Left cardiac atrium (tissue), 4 donors: ENCODE data around the gene ANTKMT. TPM values are rescaled to one million over a fixed set of nuclear protein-coding genes. Genes with fewer than 3 reads are reported as not detected.
"Not testable (repeated sequence)": the region's sequence is repeated elsewhere in the genome, so short reads cannot be mapped to it uniquely, and the experiment has no call there.

Experiments used
- ATAC-seq, 2 donors: fragments of 200-7000 bp; cut with Tn5 transposase; one replicate each; pipeline ENCODE4 v1.9.1; 2020; ENCODE audit warnings: mild to moderate bottlenecking in 2 of 2, moderate library complexity in 2 of 2
- DNase-seq: peaks from one replicate; pipeline ENCODE4 v3.0.0-alpha.2; 2020
- intact Hi-C, 2 donors: fragments of 100-400 bp; cut with DNase I; formaldehyde crosslinking; loops; one replicate each; pipeline versions ENCODE4 v1.14.1 to v1.15.1; 2022 to 2023
- total RNA-seq, 2 donors: library from RNA; stranded (reverse); fragmentation: NEBNext Ultra II Directional; extraction: Animal tissue kit (Norgen Biotek cat#: 25700); gene quantifications; one replicate each; pipeline ENCODE4 v1.2.1, GENCODE V29; 2021
- donor health status: DM: no; HTN: yes; CAD: no.
- donor health status: DM: no; HTN: yes; CAD: no; lungs with severe emphysema.
- donor health status: DM: yes; HTN: yes; CAD: no.
- donor health status: Dilated cardiomyopathy.

The ANTKMT gene
- total RNA-seq, 2 donors from 2014 or later: 32.5 to 36.8 TPM

- ATAC-seq: no peak
- intact Hi-C loops: loop anchor here (1.0 to 10.0 kb wide), 3 partner anchors 74 to 344 kb away; partner anchors contain the start of genes CHTF18 (in 1 of the 2) and RPUSD1 (in 1 of the 2)
- DNase-seq: no peak
Observed at GRCh38 chr16:711084-711483, 9.9 kb upstream of the ANTKMT start.

DNA sequence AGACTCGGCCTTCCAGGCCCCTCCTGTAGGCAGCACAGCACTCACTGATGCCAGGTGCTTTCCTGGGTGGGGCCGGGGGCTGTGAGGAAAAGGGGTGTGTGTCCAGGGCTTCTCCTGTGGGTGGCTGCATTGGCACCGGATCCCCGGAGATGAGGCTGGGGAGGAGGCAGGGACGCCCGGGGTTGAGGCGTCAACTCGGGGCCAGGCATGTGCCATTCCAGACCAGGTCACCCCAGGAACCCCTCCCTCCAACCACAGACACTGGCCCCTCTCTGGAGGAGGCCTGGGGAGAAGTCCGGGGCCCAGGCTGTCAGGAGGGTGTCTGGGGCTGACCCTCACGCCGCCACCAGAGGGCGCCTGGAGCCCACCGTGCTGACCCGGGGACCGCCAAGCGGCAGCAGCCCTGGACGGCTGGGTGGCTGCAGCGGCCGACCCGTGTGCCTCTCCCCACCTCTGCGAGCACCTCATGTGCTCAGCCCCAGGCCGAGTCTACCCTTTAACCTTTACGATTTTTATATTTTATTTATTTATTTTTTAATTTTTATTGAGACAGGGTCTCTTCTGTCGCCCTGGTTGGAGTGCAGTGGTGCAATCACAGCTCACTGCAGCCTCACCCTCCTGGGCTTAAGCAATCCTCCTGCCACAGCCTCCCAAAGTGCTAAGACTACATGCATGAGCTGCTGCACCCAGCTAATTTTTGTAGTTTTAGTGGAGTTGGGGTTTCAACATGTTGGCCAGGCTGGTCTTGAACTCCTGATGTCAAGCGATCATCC is 9.2 kb upstream of the ANTKMT start:
- ATAC-seq (peak; percentile 53 to 64), DNase-seq (peak; percentile 82)
- intact Hi-C loops: loop anchor here (1.0 to 10.0 kb wide), 3 partner anchors 74 to 343 kb away; partner anchors contain the start of genes CHTF18 (in 1 of the 2) and RPUSD1 (in 1 of the 2)

DNA sequence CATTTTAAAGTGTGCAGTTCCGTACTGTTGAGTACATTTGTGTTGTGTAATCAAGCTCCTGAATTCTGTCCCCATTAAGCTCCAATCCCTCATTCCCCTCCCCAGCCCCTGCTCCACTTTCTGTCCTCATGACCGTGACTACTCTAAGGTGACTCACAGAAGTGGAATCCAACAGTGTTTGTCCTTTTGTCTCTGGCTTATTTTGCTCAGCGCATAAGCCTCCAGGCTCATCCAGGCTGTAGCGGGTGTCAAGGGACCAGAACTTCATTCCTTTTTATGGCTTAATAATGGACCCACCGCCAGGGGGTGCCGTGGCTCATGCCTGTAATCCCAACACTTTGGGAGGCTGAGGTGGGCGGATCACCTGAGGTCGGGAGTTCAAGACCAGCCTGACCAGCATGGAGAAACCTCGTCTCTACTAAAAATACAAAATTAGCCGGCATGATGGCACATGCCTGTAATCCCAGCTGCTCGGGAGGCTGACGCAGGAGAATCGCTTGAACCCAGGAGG is 8.2 kb upstream of the ANTKMT start:
- DNase-seq, ATAC-seq: not testable (repeated sequence)
- intact Hi-C loops: loop anchor here in 1 of 2 donors (5.0 to 10.0 kb wide), 2 partner anchors 75 to 342 kb away; partner anchors contain the start of genes CHTF18 and RPUSD1

GRCh38 chr16:714079-714478 is 6.9 kb upstream of the ANTKMT start:
- intact Hi-C loops: loop anchor here in 1 of 2 donors (5.0 to 10.0 kb wide), 2 partner anchors 73 to 341 kb away; partner anchors contain the start of genes CHTF18 and RPUSD1
- DNase-seq (no peak), ATAC-seq (no peak)

DNA sequence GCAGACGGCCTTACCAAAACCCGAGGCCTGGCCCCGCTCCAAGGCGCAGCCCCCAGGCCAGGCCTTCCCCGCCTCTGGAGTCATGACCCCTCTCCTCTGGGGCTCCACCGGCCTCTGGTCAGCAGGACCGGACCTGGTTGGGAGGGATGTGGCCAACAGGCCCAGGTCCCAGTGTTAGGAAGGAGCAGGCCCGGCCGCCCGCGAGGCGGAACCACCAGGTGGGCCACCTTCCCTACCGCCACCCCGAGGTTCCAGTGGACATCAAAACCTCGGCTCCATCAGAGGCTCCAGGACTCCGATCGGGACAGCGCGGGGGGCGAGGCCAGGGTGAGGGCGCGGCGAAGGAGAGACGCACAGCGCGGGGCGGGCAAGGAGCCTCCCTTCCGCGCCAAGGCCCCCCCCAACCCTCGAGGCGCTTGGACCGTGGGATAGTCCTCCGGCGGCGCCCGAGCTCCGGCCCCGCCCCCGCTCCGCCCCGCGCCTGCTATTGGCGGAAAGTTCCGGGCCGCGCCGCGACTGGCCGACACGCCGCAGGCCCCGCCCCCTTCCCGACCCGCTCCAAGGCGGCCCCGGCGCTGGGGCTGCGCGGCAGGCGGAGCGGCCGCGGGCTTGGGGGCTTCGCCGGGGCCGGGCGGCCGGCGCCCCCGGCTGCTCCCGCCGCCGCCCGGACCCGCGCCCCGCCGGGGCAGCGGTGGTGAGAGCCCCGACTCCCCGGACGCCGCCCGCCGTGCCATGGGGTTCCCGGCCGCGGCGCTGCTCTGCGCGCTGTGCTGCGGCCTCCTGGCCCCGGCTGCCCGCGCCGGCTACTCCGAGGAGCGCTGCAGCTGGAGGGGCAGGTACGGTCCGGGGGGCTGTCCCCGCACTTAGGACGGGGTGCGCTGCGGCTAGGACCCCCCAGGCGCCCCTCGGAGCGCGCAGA is 6.1 kb upstream of the ANTKMT start, which contains the start of gene METRN:
Gene METRN, plus strand, starts transcription at position 561 of the 919 bp plus-strand sequence. Its CDS starts 172 bp downstream, at position 733.
- ATAC-seq (peak; percentile 85 to 95), DNase-seq (peak; percentile 95)
- intact Hi-C loops: loop anchor here in 1 of 2 donors (5.0 to 10.0 kb wide), 2 partner anchors 72 to 340 kb away; partner anchors contain the start of genes CHTF18 and RPUSD1

- intact Hi-C loops: loop anchor here in 1 of 2 donors (10.0 kb wide), 1 partner anchor 339 kb away; no protein-coding TSS in a partner anchor
- DNase-seq (no peak), ATAC-seq (peak; percentile 1 to 7)
Observed at GRCh38 chr16:715477-716199, 5.3 kb upstream of the ANTKMT start.

- no peak for ATAC-seq
- intact Hi-C loops: loop anchor here in 1 of 2 donors (10.0 kb wide), 1 partner anchor 339 kb away; no protein-coding TSS in a partner anchor
- no peak for DNase-seq
Observed at GRCh38 chr16:716200-716568, 4.8 kb upstream of the ANTKMT start.

GRCh38 chr16:716768-717325 is 4.1 kb upstream of the ANTKMT start:
- ATAC-seq (no peak), DNase-seq (no peak)
- intact Hi-C loops: loop anchor here in 1 of 2 donors (10.0 kb wide), 1 partner anchor 338 kb away; no protein-coding TSS in a partner anchor

DNA sequence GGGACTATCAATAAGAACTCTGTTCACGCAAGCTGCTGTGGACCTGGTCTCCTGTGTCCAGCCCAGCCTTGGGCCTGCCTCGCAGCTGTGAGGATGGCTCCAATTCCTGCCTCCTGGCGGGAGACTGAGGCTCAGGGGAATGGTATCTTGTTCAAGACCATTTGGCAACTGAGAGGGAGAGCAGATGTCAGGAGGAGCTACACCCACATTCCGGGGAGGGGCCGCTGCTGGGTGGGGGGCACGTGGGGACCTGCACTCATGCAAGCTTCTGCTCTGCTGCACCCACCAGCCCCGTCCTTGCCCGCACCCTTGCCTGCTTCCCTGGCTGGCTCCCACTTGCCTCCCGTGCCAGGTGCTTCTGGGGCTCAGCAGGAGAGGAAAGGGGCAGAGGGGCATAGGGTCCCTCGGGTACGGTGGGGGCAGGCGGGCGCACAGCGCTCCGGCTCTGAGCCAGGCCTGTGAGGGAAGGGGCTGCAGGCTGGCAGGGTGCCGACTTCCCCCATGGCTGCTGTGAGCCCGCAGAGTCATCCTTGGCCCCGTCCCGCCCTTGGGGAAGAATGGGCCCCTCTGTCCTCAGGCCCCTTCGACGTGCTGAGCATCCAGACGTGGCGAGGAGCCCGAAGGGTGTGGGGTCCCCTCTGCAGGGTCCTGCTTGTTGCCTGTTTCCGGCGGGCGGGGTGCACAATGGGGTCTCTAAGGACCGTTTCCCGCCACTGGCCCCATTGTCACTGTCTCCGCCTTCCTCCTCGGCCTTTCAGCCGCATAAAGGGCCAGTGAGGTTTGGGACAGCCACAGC is 3.3 kb upstream of the ANTKMT start:
- ATAC-seq: no peak

GRCh38 chr16:718389-718788 is 2.6 kb upstream of the ANTKMT start:
- DNase-seq: no peak

More for the DNA sequence above, 3.3 kb upstream of the ANTKMT start:
- intact Hi-C loops: loop anchor here in 1 of 2 donors (10.0 kb wide), 1 partner anchor 337 kb away; no protein-coding TSS in a partner anchor
- no peak for DNase-seq

GRCh38 chr16:718922-719321 is 2.0 kb upstream of the ANTKMT start:
- intact Hi-C loops: loop anchor here in 1 of 2 donors (10.0 kb wide), 1 partner anchor 336 kb away; no protein-coding TSS in a partner anchor
- DNase-seq (no peak), ATAC-seq (no peak)

More at GRCh38 chr16:718389-718788, 2.6 kb upstream of the ANTKMT start:
- intact Hi-C loops: loop anchor here in 1 of 2 donors (10.0 kb wide), 1 partner anchor 336 kb away; no protein-coding TSS in a partner anchor
- no peak for ATAC-seq

GRCh38 chr16:719815-720446 is 1.0 kb upstream of the ANTKMT start:
- ATAC-seq (no peak), DNase-seq (no peak)
- intact Hi-C loops: loop anchor here in 1 of 2 donors (10.0 kb wide), 1 partner anchor 335 kb away; no protein-coding TSS in a partner anchor

- ATAC-seq: peak; percentile 63 to 65
- intact Hi-C loops: no loop called here
- peak; percentile 71 for DNase-seq
Observed at GRCh38 chr16:720447-720989, 428 bp upstream of the ANTKMT start.

- intact Hi-C loops: no loop called here
- no peak for ATAC-seq
- DNase-seq: no peak
Observed at GRCh38 chr16:721765-722540, 1.0 kb downstream of the ANTKMT start.
